ENCODE measurements around the gene DAG1. TPM values are rescaled to one million over a fixed set of nuclear protein-coding genes. Genes with fewer than 3 reads are reported as not detected.

DAG1 gene
- total RNA-seq, 1 experiment from 2014 or later = 40.3 TPM

GRCh38 chr3:49554633-49555265 is 84.7 kb downstream of the DAG1 start:
- Mint-ChIP-seq H3K27ac (ENCODE audit: low read depth, unreplicated experiment) (no peak overlapping the region), H3K36me3 (ENCODE audit: insufficient read depth, unreplicated experiment) (no peaks in the 10 kb centered on the region), H3K27me3 (ENCODE audit: insufficient read depth, unreplicated experiment) (peaks cover 48% of the 10 kb centered on the region), H3K9me3 (ENCODE audit: unreplicated experiment) (peaks cover 6% of the 10 kb centered on the region), H3K4me3 (ENCODE audit: unreplicated experiment) (peak overlapping the region; percentile 19), H3K4me1 (ENCODE audit: insufficient read depth, unreplicated experiment) (peaks cover 4% of the 10 kb centered on the region)
- intact Hi-C loops (cut with micrococcal nuclease) = no loop called here
- POLR2A ChIA-PET = interaction anchor here (0.7 to 1.6 kb wide), 4 partner anchors 9 to 120 kb away, joined by 3 to 5 read pairs (median 4); no protein-coding TSS in a partner anchor
- CTCF ChIA-PET = interaction anchor here (0.6 to 2.0 kb wide), 3 partner anchors 10 to 117 kb away, joined by 3 to 8 read pairs (median 3); no protein-coding TSS in a partner anchor
- DNase-seq (ENCODE audit: unreplicated experiment) = no peak
- TF ChIP-seq, protein P1, sequence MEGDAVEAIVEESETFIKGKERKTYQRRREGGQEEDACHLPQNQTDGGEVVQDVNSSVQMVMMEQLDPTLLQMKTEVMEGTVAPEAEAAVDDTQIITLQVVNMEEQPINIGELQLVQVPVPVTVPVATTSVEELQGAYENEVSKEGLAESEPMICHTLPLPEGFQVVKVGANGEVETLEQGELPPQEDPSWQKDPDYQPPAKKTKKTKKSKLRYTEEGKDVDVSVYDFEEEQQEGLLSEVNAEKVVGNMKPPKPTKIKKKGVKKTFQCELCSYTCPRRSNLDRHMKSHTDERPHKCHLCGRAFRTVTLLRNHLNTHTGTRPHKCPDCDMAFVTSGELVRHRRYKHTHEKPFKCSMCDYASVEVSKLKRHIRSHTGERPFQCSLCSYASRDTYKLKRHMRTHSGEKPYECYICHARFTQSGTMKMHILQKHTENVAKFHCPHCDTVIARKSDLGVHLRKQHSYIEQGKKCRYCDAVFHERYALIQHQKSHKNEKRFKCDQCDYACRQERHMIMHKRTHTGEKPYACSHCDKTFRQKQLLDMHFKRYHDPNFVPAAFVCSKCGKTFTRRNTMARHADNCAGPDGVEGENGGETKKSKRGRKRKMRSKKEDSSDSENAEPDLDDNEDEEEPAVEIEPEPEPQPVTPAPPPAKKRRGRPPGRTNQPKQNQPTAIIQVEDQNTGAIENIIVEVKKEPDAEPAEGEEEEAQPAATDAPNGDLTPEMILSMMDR (IDR thresholded peaks at IDR 0.05; ENCODE audit: unreplicated experiment) = no peak
- BruUV-seq (replicated peaks) = no TSS peak

- peaks cover 51% of the 10 kb centered on the region for H3K27me3 Mint-ChIP-seq (ENCODE audit: insufficient read depth, unreplicated experiment)
- no TSS peak for BruUV-seq (replicated peaks)
Observed at GRCh38 chr3:49556500-49557275, 86.6 kb downstream of the DAG1 start.

GRCh38 chr3:49563040-49563578 is 93.0 kb downstream of the DAG1 start:
- peaks cover 43% of the 10 kb centered on the region for H3K27me3 Mint-ChIP-seq (ENCODE audit: insufficient read depth, unreplicated experiment)
- H3K4me1 Mint-ChIP-seq (ENCODE audit: insufficient read depth, unreplicated experiment) = peaks cover 6% of the 10 kb centered on the region
- BruUV-seq (replicated peaks) = no TSS peak
- no peak overlapping the region for H3K4me3 Mint-ChIP-seq (ENCODE audit: unreplicated experiment)
- TF ChIP-seq, protein P1 (IDR thresholded peaks at IDR 0.05; ENCODE audit: unreplicated experiment) = no peak
- ChIA-PET CTCF (interaction anchor here (0.6 to 1.2 kb wide), 3 partner anchors 26 to 683 kb away, joined by 3 to 4 read pairs (median 4); no protein-coding TSS in a partner anchor), POLR2A (no interaction called here)
- H3K27ac Mint-ChIP-seq (ENCODE audit: low read depth, unreplicated experiment) = no peak overlapping the region
- intact Hi-C loops (cut with micrococcal nuclease) = no loop called here
- peaks cover 8% of the 10 kb centered on the region for H3K9me3 Mint-ChIP-seq (ENCODE audit: unreplicated experiment)
- no peaks in the 10 kb centered on the region for H3K36me3 Mint-ChIP-seq (ENCODE audit: insufficient read depth, unreplicated experiment)
- DNase-seq (ENCODE audit: unreplicated experiment) = no peak

More at GRCh38 chr3:49556500-49557275, 86.6 kb downstream of the DAG1 start:
- no peak overlapping the region for H3K27ac Mint-ChIP-seq (ENCODE audit: low read depth, unreplicated experiment)
- H3K4me3 Mint-ChIP-seq (ENCODE audit: unreplicated experiment) = no peak overlapping the region
- H3K36me3 Mint-ChIP-seq (ENCODE audit: insufficient read depth, unreplicated experiment) = no peaks in the 10 kb centered on the region
- DNase-seq (ENCODE audit: unreplicated experiment) = no peak
- TF ChIP-seq, protein P1 (IDR thresholded peaks at IDR 0.05; ENCODE audit: unreplicated experiment) = no peak
- ChIA-PET CTCF (interaction anchor here (0.6 to 3.2 kb wide), 3 partner anchors 17 to 115 kb away, joined by 4 to 11 read pairs (median 8); no protein-coding TSS in a partner anchor), POLR2A (interaction anchor here (1.1 kb wide), 1 partner anchor 9 kb away, joined by 3 read pairs; no protein-coding TSS in a partner anchor)
- peaks cover 4% of the 10 kb centered on the region for H3K4me1 Mint-ChIP-seq (ENCODE audit: insufficient read depth, unreplicated experiment)
- peaks cover 8% of the 10 kb centered on the region for H3K9me3 Mint-ChIP-seq (ENCODE audit: unreplicated experiment)
- intact Hi-C loops (cut with micrococcal nuclease) = no loop called here

- no peak for DNase-seq (ENCODE audit: unreplicated experiment)
- peaks cover 37% of the 10 kb centered on the region for H3K27me3 Mint-ChIP-seq (ENCODE audit: insufficient read depth, unreplicated experiment)
- intact Hi-C loops (cut with micrococcal nuclease) = no loop called here
- no TSS peak for BruUV-seq (replicated peaks)
- H3K27ac Mint-ChIP-seq (ENCODE audit: low read depth, unreplicated experiment) = no peak overlapping the region
- H3K36me3 Mint-ChIP-seq (ENCODE audit: insufficient read depth, unreplicated experiment) = no peaks in the 10 kb centered on the region
- peaks cover 8% of the 10 kb centered on the region for H3K9me3 Mint-ChIP-seq (ENCODE audit: unreplicated experiment)
- TF ChIP-seq, protein P1 (IDR thresholded peaks at IDR 0.05; ENCODE audit: unreplicated experiment) = no peak
- CTCF ChIA-PET = interaction anchor here (0.6 to 1.2 kb wide), 2 partner anchors 108 to 683 kb away, joined by 3 to 4 read pairs; no protein-coding TSS in a partner anchor
- peaks cover 6% of the 10 kb centered on the region for H3K4me1 Mint-ChIP-seq (ENCODE audit: insufficient read depth, unreplicated experiment)
- H3K4me3 Mint-ChIP-seq (ENCODE audit: unreplicated experiment) = no peak overlapping the region
- POLR2A ChIA-PET = no interaction called here
Observed at GRCh38 chr3:49563766-49564165, 93.7 kb downstream of the DAG1 start.
